GM19468 (cell line): ENCODE measurements around the gene LLGL1.
"Not testable (repeated sequence)": the region's sequence is repeated elsewhere in the genome, so short reads cannot be mapped to it uniquely, and the experiment has no call there.

Experiments
- ATAC-seq: cut with Tn5 transposase; IDR thresholded peaks from one replicate; pipeline ENCODE4 v1.9.1; 2021; ENCODE audit warnings: mild to moderate bottlenecking, moderate library complexity, moderate number of reproducible peaks; ENCODE audit not compliant: unreplicated experiment; ENCODE audit errors: extremely low read depth

LLGL1 gene

GRCh38 chr17:18191967-18192366 is 33.5 kb upstream of the LLGL1 start:
- ATAC-seq: no peak

- ATAC-seq: no peak
Observed at GRCh38 chr17:18194394-18194793, 31.0 kb upstream of the LLGL1 start.

GRCh38 chr17:18194804-18195203 is 30.6 kb upstream of the LLGL1 start:
- ATAC-seq: no peak

- ATAC-seq: no peak
Observed at GRCh38 chr17:18195246-18195645, 30.2 kb upstream of the LLGL1 start.

GRCh38 chr17:18197535-18198194 is 27.8 kb upstream of the LLGL1 start:
- ATAC-seq: no peak

GRCh38 chr17:18198530-18198929 is 26.9 kb upstream of the LLGL1 start:
- no peak for ATAC-seq

- no peak for ATAC-seq
Observed at GRCh38 chr17:18201108-18201507, 24.3 kb upstream of the LLGL1 start.

- ATAC-seq: no peak
Observed at GRCh38 chr17:18203308-18203707, 22.1 kb upstream of the LLGL1 start.

GRCh38 chr17:18205861-18206260 is 19.6 kb upstream of the LLGL1 start:
- no peak for ATAC-seq

- ATAC-seq: no peak
Observed at GRCh38 chr17:18206962-18207361, 18.5 kb upstream of the LLGL1 start.

- ATAC-seq: no peak
Observed at GRCh38 chr17:18208092-18208491, 17.3 kb upstream of the LLGL1 start.

- no peak for ATAC-seq
Observed at GRCh38 chr17:18213666-18214270, 11.7 kb upstream of the LLGL1 start.

GRCh38 chr17:18216906-18217305 is 8.5 kb upstream of the LLGL1 start:
- not testable (repeated sequence) for ATAC-seq

GRCh38 chr17:18217412-18218015 is 7.9 kb upstream of the LLGL1 start:
- ATAC-seq: no peak

GRCh38 chr17:18218756-18219415 is 6.5 kb upstream of the LLGL1 start:
- ATAC-seq: no peak

GRCh38 chr17:18224053-18224386 is 1.4 kb upstream of the LLGL1 start:
- no peak for ATAC-seq

GRCh38 chr17:18224387-18225120 is 881 bp upstream of the LLGL1 start:
- no peak for ATAC-seq

- ATAC-seq: no peak
Observed at GRCh38 chr17:18225642-18226283, 328 bp downstream of the LLGL1 start.

GRCh38 chr17:18226284-18226945 is 980 bp downstream of the LLGL1 start:
- no peak for ATAC-seq

- ATAC-seq: no peak
Observed at GRCh38 chr17:18227635-18228034, 2.2 kb downstream of the LLGL1 start.
